ENCODE measurements around the gene MS4A3.
"Not testable (repeated sequence)": the region's sequence is repeated elsewhere in the genome, so short reads cannot be mapped to it uniquely, and the experiment has no call there.

MS4A3 gene, protein sequence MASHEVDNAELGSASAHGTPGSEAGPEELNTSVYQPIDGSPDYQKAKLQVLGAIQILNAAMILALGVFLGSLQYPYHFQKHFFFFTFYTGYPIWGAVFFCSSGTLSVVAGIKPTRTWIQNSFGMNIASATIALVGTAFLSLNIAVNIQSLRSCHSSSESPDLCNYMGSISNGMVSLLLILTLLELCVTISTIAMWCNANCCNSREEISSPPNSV

GRCh38 chr11:60056349-60056969, at the start of gene MS4A3:
Gene MS4A3, plus strand, starts transcription at chr11:60056665. Its CDS starts 4,496 bp downstream, at chr11:60061161.
- no peak for DNase-seq

DNA sequence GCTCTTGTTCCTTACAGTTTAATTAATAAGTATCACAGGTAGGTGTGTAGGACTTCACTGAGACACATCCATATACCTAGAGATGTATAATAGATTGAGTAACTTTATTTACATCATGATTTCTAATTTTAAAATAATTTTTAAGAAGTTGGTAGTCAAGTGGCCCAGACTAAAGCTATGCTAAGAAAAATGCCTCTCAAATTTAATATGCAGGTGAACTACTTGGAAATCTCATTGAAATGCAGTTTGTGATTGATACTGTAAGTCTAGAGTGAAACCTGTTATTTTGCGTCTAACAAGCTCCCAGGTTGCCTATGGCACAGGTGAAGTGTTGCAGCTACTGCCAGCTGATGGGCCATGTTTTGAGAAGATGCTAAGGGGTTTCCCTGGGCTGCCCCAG, 39.6 kb upstream of the MS4A3 start, which contains the start of gene OOSP4B:
OOSP4B (plus strand) TSS at position 301 of the 400 bp plus-strand sequence.
- DNase-seq = no peak

DNA sequence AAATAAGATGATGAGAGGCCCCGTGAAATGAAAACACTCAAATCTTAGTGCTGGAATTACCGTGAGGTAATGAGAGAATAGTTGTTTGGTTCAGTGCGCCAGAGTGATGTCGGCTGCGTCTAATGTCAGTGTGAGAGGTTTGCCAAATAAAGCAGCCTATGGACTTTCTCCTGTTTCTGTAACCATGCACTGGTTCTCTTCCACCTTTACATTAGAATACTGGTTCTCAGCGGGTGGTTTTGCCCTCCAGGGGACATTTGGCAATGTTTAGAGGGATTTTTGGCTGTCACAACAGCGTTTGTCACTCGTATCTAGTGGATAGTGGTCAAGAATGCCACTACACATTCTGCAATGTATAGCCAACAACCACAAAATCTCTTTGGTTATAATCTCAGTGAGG, 38.4 kb upstream of the MS4A3 start:
- no peak for DNase-seq

GRCh38 chr11:60020376-60020775, 36.1 kb upstream of the MS4A3 start:
- DNase-seq = not testable (repeated sequence)

DNA sequence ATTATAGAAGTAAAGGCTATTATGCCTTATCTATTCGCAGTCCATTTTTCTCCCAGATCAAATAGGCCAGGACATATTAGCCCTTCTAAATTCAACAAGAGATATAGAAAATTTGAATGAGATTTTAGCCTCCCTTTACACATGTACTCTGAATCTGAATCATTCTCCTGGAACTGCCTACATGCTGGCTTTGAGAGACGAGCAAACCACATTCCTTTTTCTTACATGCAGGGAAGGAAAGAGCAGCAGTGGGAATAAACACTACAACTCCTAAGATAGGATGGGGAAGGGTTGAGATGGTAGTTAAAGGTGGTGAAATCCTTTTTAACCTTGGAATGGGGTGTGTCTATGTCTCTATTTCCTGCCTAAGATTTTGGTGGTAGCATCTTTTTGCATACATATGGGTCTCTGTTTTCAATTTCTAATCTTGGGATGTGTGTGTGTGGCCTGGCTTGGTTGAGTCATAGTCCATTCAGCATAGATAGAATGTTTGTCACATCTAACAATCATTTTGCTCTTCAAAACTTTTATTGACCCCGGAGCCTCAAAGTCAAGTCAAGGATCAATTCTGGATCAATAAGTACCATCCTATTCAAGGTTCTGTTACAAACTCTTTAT, 27.3 kb upstream of the MS4A3 start:
- no peak for DNase-seq

GRCh38 chr11:60040109-60040508, 16.4 kb upstream of the MS4A3 start, which contains the start of gene OOSP2:
Gene OOSP2, plus strand, starts transcription at chr11:60040409. Its CDS starts 51 bp downstream, at chr11:60040460.
- DNase-seq = no peak

DNA sequence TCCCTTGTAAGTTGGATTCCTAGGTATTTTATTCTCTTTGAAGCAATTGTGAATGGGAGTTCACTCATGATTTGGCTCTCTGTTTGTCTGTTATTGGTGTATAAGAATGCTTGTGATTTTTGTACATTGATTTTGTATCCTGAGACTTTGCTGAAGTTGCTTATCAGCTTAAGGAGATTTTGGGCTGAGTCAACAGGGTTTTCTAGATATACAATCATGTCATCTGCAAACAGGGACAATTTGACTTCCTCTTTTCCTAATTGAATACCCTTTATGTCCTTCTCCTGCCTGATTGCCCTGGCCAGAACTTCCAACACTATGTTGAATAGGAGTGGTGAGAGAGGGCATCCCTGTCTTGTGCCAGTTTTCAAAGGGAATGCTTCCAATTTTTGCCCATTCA, 6.0 kb upstream of the MS4A3 start:
- not testable (repeated sequence) for DNase-seq

DNA sequence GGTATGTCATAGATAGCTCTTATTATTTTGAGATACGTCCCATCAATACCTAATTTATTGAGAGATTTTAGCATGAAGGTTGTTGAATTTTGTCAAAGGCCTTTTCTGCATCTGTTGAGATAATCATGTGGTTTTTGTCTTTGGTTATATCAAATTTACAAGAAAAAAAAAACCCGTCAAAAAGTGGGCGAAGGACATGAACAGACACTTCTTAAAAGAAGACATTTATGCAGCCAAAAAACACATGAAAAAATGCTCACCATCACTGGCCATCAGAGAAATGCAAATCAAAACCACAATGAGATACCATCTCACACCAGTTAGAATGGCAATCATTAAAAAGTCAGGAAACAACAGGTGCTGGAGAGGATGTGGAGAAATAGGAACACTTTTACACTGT, 5.6 kb upstream of the MS4A3 start:
- DNase-seq = not testable (repeated sequence)

- DNase-seq = no peak
These were observed 2.6 kb downstream of the MS4A3 start for GRCh38 chr11:60059052-60059451.

- no peak for DNase-seq
These were observed 3.2 kb downstream of the MS4A3 start for GRCh38 chr11:60059521-60060240.

- DNase-seq = no peak
These were observed 7.6 kb downstream of the MS4A3 start for GRCh38 chr11:60064111-60064510.

GRCh38 chr11:60065801-60066200, 9.3 kb downstream of the MS4A3 start:
- no peak for DNase-seq

DNA sequence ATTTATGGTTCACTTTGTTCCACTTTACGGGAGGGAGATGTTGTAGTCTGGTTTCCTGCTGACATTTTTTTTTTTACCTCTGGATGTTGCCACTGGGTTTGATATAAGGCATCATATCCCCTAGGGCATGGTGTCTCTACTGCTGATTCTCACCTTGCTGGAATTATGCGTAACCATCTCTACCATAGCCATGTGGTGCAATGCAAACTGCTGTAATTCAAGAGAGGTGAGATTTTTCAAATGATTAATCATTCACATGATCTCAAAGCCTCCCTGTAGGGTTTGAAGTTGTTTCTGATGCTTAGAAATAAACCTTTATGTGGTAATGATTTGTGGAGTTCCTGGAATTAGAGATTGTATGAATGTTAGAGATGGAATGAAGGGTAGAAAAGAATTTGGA, 13.0 kb downstream of the MS4A3 start:
- DNase-seq = no peak

GRCh38 chr11:60071644-60072043, 15.2 kb downstream of the MS4A3 start:
- not testable (repeated sequence) for DNase-seq

- no peak for DNase-seq
These were observed 20.9 kb downstream of the MS4A3 start for GRCh38 chr11:60077216-60077817.

DNA sequence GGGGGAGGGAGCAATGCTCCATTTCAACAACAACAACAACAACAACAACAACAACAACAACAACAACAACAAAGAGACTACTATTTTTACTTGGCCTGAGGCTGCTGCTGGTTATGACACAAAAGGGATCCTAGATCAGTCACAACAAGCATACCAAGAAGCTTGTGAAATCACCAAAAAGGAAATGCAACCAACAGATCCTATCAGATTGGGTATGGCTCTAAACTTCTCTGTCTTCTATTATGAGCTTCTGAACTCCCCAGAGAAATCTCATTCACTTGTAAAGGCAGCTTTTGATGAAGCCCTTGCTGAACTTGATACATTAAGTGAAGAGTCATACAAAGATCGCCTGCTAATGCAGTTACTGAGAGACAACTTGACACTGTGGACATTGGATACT, 21.5 kb downstream of the MS4A3 start:
- DNase-seq = no peak

GRCh38 chr11:60078745-60079144, 22.3 kb downstream of the MS4A3 start:
- DNase-seq = no peak

GRCh38 chr11:60080535-60080934, 24.1 kb downstream of the MS4A3 start:
- no peak for DNase-seq

DNA sequence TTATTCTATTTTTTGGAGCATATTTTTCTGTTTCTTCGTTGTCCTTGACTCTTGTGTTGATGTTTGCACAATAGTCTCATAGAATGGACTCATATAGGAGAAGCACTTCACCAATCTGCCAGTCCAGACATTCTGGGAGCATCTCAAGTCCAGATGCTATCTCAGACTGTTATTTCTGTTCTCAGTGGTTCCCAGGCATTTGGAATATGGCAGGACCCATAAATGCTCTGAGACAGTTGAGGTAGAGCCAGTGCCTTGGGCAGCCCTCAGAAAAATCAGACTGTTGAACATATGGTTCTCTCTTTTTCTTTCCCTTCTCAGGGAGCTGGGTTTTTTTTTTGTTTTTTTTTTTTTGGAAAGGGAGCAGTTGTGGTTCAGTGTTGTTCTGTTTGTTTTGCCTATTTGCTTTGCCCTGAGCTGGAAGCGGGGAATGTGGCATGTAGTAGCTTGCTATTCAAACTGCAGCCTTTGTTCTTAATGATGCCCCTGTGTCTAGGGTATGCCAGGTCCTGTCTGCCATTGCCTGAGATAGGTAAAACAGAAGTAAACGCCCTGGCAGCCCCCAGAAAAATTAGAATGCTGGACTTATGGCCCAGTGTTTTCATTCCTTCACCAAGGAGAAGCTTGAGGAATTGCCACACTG, 28.3 kb downstream of the MS4A3 start:
- no peak for DNase-seq

DNA sequence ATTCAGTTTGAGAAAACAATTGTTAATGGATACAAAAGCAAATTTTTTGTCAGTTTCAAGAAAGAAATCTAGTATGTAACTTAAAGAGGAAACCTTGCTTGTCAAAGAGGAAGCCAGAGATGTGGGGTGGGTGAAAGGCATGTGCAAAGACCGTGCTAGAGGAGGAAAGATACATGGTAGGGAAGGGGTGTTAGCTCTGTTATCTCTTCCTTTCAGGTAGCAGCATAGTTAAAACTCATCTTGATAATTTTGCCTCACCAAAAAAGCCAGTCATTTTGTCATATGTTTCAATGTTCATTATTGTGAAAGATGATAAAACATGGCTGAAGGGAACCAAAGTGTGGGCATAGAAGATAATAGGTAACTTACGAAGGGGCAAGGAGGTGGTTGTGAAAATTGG, 29.4 kb downstream of the MS4A3 start:
- DNase-seq = no peak

DNA sequence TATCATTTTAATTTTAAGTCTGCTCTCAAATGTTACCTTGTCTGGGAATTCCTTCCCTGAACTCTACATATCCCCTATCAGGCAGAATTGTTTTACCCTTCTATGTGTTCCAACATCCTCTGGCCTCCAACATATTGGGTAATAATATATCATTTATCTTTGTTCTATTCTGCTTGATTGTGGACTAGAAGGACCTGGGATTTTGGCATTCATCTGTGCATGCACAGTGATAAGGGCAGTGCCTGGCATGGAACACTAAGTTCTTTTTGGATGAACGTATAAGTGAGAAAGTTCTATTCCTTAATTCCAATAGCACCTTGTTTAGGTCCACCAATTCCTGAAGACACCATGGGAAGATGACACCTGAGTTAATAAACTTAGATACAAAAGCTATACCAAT, 30.8 kb downstream of the MS4A3 start:
- DNase-seq = no peak

DNA sequence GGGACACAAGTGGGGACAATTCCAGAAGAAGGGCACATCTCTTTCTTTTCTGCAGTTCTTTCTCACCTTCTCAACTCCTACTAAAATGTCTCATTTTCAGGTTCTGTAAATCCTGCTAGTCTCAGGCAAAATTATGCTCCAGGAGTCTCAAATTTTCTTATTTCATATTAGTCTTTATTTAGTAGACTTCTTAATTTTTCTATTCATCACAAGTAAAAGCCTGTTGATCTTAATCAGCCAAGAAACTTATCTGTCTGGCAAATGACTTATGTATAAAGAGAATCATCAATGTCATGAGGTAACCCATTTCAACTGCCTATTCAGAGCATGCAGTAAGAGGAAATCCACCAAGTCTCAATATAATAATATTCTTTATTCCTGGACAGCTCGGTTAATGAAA, 31.9 kb downstream of the MS4A3 start, which contains the start of gene MS4A2:
MS4A2 (plus strand) TSS at position 301 of the 400 bp plus-strand sequence. CDS start 102 bp downstream, outside the sequence.
- DNase-seq = no peak

Measured in NCI-H1930 (cell line).